Astrocyte (in vitro differentiated cells and primary cell): ENCODE data around the gene PLLP. TPM values are rescaled to one million over a fixed set of nuclear protein-coding genes. Genes with fewer than 3 reads are reported as not detected.
"Not testable (repeated sequence)": the region's sequence is repeated elsewhere in the genome, so short reads cannot be mapped to it uniquely, and the experiment has no call there.

Experiments
- DNase-seq: peaks from one replicate; pipeline ENCODE4 v3.0.0-alpha.2; 2010; ENCODE audit warnings: low read depth
- FAIRE-seq: peaks from 2 replicates; lab custom pipeline; 2011; peaks lifted over from hg19 to GRCh38; lab: Jason Lieb, UNC
- H2AFZ ChIP-seq: 2 replicates; pipeline ENCODE4 v1.6.0; 2012; ENCODE audit warnings: low read depth, low read length, inconsistent platforms
- H3K27ac ChIP-seq: 2 replicates; pipeline ENCODE4 v1.5.1; 2011; ENCODE audit warnings: low read depth, low read length, inconsistent platforms
- H3K27me3 ChIP-seq: 2 replicates; pipeline ENCODE4 v1.6.0; 2011; ENCODE audit warnings: low read length, inconsistent platforms; ENCODE audit not compliant: insufficient read depth
- H3K36me3 ChIP-seq: 2 replicates; pipeline ENCODE4 v1.5.1; 2011; ENCODE audit warnings: low read length, inconsistent platforms; ENCODE audit not compliant: insufficient read depth
- H3K4me1 ChIP-seq: 2 replicates; pipeline ENCODE4 v1.5.1; 2011; ENCODE audit warnings: low read length, inconsistent platforms; ENCODE audit not compliant: insufficient read depth
- H3K4me2 ChIP-seq: 2 replicates; pipeline ENCODE4 v1.6.0; 2012; ENCODE audit warnings: low read length, inconsistent platforms
- H3K4me3 ChIP-seq: 2 replicates; pipeline ENCODE4 v1.5.1; 2011; ENCODE audit warnings: low read depth, mild to moderate bottlenecking, low read length, inconsistent platforms; ENCODE audit not compliant: insufficient read depth
- H3K79me2 ChIP-seq: 2 replicates; pipeline ENCODE4 v1.6.0; 2012; ENCODE audit warnings: mild to moderate bottlenecking, low read length, inconsistent platforms; ENCODE audit not compliant: insufficient read depth
- H3K9ac ChIP-seq: 2 replicates; pipeline ENCODE4 v1.6.0; 2012; ENCODE audit warnings: mild to moderate bottlenecking, low read length, inconsistent platforms
- H3K9me3 ChIP-seq: 2 replicates; pipeline ENCODE4 v1.5.1; 2012; ENCODE audit warnings: low read depth, mild to moderate bottlenecking, low read length, inconsistent platforms; ENCODE audit not compliant: insufficient read depth
- H4K20me1 ChIP-seq: 2 replicates; pipeline ENCODE4 v1.6.0; 2012; ENCODE audit warnings: low read length, inconsistent platforms; ENCODE audit not compliant: insufficient read depth
- H3K27ac Mint-ChIP-seq: one replicate; pipeline ENCODE4 v1.8.0; 2021; ENCODE audit warnings: mild to moderate bottlenecking, mixed read lengths; ENCODE audit not compliant: unreplicated experiment
- H3K27me3 Mint-ChIP-seq: one replicate; pipeline ENCODE4 v1.8.0; 2021; ENCODE audit warnings: low read depth, mixed read lengths; ENCODE audit not compliant: unreplicated experiment
- H3K36me3 Mint-ChIP-seq: one replicate; pipeline ENCODE4 v1.8.0; 2021; ENCODE audit warnings: low read depth, mixed read lengths; ENCODE audit not compliant: unreplicated experiment
- H3K4me1 Mint-ChIP-seq: one replicate; pipeline ENCODE4 v1.8.0; 2021; ENCODE audit warnings: low read depth, mixed read lengths; ENCODE audit not compliant: unreplicated experiment
- H3K4me3 Mint-ChIP-seq: one replicate; pipeline ENCODE4 v1.8.0; 2021; ENCODE audit warnings: mild to moderate bottlenecking, moderate library complexity, mixed read lengths; ENCODE audit not compliant: unreplicated experiment
- H3K9me3 Mint-ChIP-seq: one replicate; pipeline ENCODE4 v1.8.0; 2021; ENCODE audit warnings: mild to moderate bottlenecking, mixed read lengths; ENCODE audit not compliant: unreplicated experiment
- EZH2 ChIP-seq: IDR thresholded peaks from 2 replicates; pipeline ENCODE4 v1.6.1; 2012; ENCODE audit warnings: mild to moderate bottlenecking, low read length, inconsistent platforms; ENCODE audit not compliant: insufficient read depth
- total RNA-seq: library from RNA; stranded (reverse); gene quantifications from 2 replicates; pipeline ENCODE4 v1.2.1, GENCODE V29; 2021
- TF ChIP-seq, protein P1 (sequence below): IDR thresholded peaks from 2 replicates; pipeline ENCODE4 v1.5.1; 2011; ENCODE audit warnings: low read depth, mild to moderate bottlenecking, inconsistent platforms, low read length, moderate library complexity; ENCODE audit not compliant: insufficient read depth

Gene PLLP
- total RNA-seq, 1 donor from 2014 or later, result 0.93 TPM

DNA sequence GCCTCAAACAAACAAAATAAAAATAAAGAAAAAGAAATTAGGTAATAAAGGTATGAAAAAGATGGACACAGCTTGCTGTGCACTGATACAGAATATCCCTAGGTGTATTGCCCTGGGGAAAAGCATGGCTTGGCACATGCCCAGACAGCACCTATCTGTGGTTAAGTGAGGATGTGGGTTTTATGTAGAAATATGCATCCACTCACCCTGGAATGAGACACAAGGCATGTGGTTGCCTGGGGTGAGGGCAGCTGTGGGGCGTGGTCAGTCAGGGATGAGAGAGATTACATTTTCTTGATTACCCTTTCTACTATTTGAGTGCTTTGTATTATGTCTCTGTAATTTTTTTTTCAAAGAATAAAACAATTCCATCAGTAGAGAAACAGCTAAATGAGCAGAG lies 6.9 kb downstream of the PLLP start:
- Histone ChIP-seq H3K27ac (no peak overlapping the region), H3K27me3 (peaks cover 21% of the 10 kb centered on the region), H3K4me3 (no peak overlapping the region), H3K4me2 (peak overlapping the region; percentile 46), H2AFZ (no peak overlapping the region), H3K4me1 (peaks cover 6% of the 10 kb centered on the region), H3K79me2 (no peaks in the 10 kb centered on the region), H3K9me3 (no peaks in the 10 kb centered on the region), H3K9ac (no peak overlapping the region), H3K36me3 (no peaks in the 10 kb centered on the region), H4K20me1 (no peaks in the 10 kb centered on the region)
- no peaks in the 10 kb centered on the region for H3K9me3 Mint-ChIP-seq
- DNase-seq (peak; percentile 83), FAIRE-seq (no peak)
- H3K4me3 Mint-ChIP-seq, result peak overlapping the region; percentile 60
- no peaks in the 10 kb centered on the region for H3K36me3 Mint-ChIP-seq
- H3K27ac Mint-ChIP-seq, result peak overlapping the region; percentile 87
- no peak for TF ChIP-seq EZH2
- TF ChIP-seq, protein P1, sequence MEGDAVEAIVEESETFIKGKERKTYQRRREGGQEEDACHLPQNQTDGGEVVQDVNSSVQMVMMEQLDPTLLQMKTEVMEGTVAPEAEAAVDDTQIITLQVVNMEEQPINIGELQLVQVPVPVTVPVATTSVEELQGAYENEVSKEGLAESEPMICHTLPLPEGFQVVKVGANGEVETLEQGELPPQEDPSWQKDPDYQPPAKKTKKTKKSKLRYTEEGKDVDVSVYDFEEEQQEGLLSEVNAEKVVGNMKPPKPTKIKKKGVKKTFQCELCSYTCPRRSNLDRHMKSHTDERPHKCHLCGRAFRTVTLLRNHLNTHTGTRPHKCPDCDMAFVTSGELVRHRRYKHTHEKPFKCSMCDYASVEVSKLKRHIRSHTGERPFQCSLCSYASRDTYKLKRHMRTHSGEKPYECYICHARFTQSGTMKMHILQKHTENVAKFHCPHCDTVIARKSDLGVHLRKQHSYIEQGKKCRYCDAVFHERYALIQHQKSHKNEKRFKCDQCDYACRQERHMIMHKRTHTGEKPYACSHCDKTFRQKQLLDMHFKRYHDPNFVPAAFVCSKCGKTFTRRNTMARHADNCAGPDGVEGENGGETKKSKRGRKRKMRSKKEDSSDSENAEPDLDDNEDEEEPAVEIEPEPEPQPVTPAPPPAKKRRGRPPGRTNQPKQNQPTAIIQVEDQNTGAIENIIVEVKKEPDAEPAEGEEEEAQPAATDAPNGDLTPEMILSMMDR, result no peak
- peaks cover 22% of the 10 kb centered on the region for H3K27me3 Mint-ChIP-seq
- peaks cover 22% of the 10 kb centered on the region for H3K4me1 Mint-ChIP-seq

DNA sequence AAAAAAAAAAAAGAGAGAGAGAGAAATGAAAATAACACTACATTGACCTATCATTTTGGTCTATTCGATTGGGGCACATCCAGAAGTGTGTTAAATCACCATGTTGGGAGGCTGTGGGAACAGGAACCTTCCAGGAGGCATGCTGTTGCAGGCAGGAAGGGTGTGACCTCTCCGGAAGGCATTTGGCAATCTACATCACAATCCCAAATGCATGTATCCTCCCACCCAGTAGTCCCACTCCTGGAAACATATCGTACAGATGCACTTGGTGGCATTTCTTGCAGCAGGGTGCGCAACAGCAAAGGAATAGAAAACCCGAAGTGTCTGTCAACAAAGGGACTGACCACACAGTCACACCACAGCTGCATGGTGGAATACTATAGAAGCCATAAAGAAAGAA lies 7.9 kb downstream of the PLLP start:
- no peak overlapping the region for H3K4me3 Mint-ChIP-seq
- no peak overlapping the region for H3K4me2 ChIP-seq
- no peaks in the 10 kb centered on the region for H3K9me3 ChIP-seq
- DNase-seq, result no peak
- no peak overlapping the region for H3K4me3 ChIP-seq
- H3K27me3 ChIP-seq, result peaks cover 12% of the 10 kb centered on the region
- H3K9ac ChIP-seq, result no peak overlapping the region
- peaks cover 20% of the 10 kb centered on the region for H3K27me3 Mint-ChIP-seq
- no peak overlapping the region for H3K27ac Mint-ChIP-seq
- no peak for FAIRE-seq
- H2AFZ ChIP-seq, result no peak overlapping the region
- no peaks in the 10 kb centered on the region for H3K36me3 ChIP-seq
- H3K27ac ChIP-seq, result no peak overlapping the region
- H3K36me3 Mint-ChIP-seq, result no peaks in the 10 kb centered on the region
- no peaks in the 10 kb centered on the region for H3K79me2 ChIP-seq
- peaks cover 6% of the 10 kb centered on the region for H3K4me1 ChIP-seq
- H3K4me1 Mint-ChIP-seq, result peaks cover 22% of the 10 kb centered on the region
- TF ChIP-seq EZH2, result no peak
- TF ChIP-seq, protein P1, result no peak
- no peaks in the 10 kb centered on the region for H3K9me3 Mint-ChIP-seq
- no peaks in the 10 kb centered on the region for H4K20me1 ChIP-seq

DNA sequence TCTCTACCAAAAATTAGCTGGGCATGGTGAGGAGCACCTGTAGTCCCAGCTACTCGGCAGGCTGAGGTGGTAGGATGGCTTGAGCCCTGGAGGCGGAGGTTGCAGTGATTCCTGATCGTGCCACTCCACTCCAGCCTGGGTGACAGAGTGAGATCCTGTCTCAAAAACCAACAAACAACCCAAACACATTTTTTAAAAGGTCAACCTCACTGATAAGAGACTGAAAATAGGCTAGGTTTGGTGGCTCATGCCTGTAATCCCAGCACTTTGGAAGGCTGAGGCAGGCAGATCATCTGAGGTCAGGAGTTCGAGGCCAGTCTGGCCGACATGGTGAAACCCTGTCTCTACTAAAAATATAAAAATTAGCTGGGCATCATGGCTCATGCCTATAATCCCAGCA lies 8.5 kb downstream of the PLLP start:
- not testable (repeated sequence) for H3K9me3 Mint-ChIP-seq, H3K27ac Mint-ChIP-seq, H3K4me2 ChIP-seq, H3K36me3 Mint-ChIP-seq, H3K4me3 Mint-ChIP-seq, FAIRE-seq, H4K20me1 ChIP-seq, DNase-seq, H3K9ac ChIP-seq, H3K27ac ChIP-seq, H3K79me2 ChIP-seq, H3K4me1 ChIP-seq, H3K9me3 ChIP-seq, H3K36me3 ChIP-seq, H2AFZ ChIP-seq, H3K4me3 ChIP-seq
- Mint-ChIP-seq H3K4me1 (peaks cover 22% of the 10 kb centered on the region), H3K27me3 (peaks cover 15% of the 10 kb centered on the region)
- peaks cover 12% of the 10 kb centered on the region for H3K27me3 ChIP-seq
